GM18858 (cell line): ENCODE data around the gene DENND2C.

Experiments used
- ATAC-seq: cut with Tn5 transposase; IDR thresholded peaks from one replicate; pipeline ENCODE4 v1.9.1; 2021; ENCODE audit not compliant: unreplicated experiment

Gene DENND2C, protein sequence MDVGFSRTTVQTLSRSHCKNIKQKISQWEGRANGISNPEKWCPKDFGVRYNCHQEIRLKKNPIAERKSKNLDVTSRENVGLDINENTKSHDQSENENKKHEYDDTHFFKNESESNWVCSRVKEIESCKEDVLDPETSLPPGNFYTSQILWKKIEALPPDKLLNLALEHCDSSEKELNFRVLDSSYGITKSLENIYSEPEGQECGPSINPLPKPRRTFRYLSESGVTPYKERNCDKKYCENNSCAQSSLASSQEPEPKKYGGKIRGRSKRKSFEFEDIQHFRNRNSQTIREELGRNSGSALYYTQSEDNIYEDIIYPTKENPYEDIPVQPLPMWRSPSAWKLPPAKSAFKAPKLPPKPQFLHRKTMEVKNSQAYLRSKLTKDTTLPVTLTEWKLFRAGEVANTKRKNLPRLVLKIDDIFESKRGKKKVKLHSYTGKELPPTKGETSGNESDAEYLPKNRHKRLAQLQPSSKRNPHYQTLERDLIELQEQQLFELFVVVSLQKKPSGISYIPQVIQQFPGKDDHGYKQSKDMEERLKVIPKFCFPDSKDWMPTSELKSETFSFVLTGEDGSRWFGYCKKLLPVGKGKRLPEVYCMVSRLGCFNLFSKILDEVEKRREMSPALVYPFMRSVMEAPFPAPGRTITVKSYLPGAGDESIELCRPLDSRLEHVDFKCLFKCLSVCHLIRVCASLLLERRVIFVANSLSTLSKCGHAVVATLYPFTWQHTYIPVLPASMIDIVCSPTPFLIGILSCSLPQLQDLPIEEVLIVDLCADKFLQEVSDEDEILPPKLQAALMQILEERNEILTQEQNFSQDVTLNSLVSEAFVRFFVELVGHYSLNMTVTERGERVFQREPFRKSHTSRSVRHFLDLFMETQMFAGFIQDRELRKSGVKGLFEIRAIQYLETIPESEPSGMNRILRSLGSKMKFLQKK

DNA sequence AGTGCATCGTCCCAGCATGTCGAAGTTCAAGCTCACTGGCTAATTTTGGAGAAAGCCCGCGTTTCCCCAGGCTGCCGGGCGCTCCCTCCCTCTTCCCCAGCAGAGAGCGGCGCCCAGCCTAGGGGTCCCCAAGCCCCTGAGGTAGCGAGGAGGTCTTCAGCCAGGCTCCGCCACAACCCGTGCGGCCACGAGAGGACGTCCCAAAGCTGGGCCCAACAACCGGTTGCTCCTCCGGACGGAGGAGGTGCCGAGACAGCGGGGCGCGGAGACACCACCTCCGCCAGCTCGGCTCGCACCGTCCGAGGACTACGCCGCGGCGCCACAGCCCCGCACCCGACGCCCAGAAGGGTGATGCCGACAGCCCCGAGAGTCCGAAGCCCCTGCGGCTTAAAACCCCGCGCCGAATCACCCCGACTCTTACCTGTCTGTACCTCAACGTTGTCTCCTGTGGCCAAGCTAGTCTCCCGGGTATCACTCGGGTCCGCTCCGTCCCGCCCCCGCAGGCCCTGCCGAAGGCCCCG, at the start of gene DENND2C:
Gene DENND2C, minus strand, starts transcription at position 488 of the 521 bp plus-strand sequence. CDS start 44,065 bp downstream, outside the sequence.
- ATAC-seq, result peak; percentile 29

DNA sequence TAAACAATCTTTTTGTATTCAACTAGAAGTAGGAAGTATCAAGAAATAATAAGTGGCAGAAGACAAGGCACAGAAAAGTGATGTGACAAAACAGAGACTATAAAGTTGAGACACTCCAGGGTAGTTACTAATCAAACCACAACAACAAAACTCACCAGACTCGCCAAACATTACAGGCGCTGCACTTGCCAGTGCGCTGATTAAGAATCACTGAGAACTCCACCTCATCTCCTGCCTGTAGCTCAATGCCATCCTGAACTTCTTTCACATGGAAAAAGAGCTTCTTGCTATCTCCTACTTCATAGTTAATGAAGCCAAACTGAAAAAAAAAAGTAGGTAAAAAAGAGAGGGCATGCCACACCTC, 49.6 kb upstream of the DENND2C start:
- no peak for ATAC-seq

DNA sequence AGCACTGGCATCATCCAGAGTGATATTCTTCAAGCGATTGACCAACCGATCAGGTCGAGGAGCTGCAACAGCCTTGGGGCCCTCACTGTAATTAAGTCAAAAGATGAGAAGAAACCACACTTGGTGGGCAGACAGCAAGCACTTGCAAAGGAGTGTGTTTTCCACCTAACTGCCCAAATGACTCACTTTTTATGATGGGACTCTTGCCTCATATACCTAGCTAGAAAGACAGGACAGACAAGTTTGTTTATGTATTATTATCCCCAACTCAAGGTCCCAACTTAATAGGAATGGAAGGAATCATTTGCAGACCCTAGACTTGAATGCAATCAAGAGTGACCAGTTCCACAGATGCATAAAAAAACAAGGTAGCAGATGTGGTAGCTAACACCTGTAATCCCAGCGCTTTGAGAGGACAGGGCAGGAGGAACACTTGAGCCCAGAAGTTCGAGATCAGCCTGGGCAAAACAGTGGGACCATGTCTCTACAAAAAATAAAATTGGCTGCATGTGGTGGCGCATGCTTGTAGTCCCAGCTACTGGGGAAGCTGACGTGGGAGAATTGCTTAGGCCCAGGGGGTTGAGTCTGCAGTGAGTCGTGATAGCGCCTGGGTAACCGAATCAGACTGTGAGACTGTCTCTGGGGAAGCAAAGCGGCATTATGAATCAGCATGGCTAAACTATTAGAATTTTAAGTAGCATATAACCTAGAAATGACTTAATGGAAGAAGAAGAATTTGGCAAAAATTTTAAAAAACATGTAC, 49.0 kb upstream of the DENND2C start:
- ATAC-seq, result no peak

DNA sequence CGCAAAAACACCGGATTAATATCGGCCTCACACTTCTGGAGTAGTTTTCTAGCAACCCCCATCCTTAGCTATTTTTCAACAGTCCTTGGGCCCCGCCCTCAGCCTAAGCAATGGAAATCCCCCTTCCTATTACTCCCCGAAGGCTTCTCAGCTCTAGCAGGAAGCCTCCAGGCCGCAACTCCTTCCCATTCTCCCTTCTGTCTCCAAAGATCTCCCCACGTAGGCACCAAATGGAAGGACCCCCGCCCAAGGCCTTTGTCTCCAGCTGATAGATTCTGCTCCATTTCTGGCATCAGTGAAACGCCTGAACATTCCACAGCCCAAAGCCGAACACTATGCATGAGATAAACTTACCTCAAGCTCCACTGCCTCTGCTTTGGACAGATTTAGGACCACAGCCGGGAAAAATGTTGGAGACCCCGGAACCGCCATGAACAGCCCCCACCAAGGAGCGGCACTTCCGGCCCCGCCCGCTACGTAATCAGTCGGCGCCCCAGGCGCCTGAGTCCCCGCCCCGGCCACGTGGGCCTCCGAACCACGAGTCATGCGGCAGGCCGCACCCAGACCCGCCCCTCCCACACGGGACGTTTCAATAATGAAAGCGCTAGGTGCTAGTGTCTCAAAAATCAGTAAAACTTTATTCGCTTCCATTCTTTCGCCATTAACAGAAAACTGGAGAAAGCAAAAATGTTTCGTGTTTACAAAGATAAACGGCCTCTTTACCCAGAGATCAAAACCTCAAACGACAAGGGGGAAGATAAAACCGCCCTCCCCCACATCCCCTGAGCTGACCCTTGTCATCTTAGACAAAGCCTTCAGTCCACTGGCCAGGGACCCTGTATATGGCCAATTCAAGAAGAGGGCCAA, 46.7 kb upstream of the DENND2C start, which contains the start of gene NRAS:
Gene NRAS, minus strand, starts transcription at position 468 of the 867 bp plus-strand sequence. CDS start 611 bp downstream, outside the sequence.
- peak; percentile 93 for ATAC-seq

DNA sequence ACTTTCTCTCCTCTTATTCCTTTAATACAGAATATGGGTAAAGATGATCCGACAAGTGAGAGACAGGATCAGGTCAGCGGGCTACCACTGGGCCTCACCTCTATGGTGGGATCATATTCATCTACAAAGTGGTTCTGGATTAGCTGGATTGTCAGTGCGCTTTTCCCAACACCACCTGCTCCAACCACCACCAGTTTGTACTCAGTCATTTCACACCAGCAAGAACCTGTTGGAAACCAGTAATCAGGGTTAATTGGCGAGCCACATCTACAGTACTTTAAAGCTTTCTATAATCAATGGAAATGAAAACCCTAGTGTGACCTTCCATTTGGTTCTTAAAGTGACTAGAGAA, 46.1 kb upstream of the DENND2C start:
- no peak for ATAC-seq

DNA sequence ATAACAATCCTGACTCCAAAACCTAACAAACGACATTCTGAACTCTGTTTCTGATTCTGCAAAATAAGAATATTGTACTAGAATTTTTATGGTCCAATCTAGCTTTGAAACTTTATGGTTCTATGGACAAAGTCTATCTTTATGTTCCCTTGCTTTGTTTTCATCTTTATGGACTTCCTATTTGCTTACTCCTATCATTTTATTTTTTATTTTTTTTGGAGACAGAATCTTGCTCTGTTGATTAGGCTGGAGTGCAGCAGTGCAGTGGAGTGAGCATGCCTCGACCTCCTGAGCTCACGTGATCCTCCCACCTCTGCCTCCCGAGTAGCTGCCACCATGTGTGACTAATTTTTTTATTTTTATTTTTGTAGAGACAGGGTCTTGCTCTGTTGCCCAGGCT, 43.1 kb upstream of the DENND2C start:
- no peak for ATAC-seq

DNA sequence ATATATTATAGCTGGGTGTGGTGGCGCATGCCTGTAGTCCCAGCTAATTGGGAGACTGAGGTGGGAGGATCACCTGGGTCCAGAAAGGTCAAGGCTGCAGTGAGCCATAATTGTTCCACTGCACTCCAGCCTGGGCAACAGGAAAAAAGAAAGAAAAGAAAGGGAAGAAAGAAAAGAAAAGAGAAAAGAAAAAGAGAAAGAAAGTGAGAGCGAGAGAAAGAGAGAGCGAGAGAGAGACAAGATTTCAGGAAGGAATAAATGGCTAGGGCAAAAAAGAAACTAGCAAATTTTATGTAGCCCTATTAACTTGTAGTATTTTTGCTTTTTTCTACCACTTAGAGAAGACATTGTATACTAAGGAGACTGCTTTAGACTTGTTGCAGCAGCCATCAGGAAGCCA, 40.5 kb upstream of the DENND2C start:
- ATAC-seq, result no peak

DNA sequence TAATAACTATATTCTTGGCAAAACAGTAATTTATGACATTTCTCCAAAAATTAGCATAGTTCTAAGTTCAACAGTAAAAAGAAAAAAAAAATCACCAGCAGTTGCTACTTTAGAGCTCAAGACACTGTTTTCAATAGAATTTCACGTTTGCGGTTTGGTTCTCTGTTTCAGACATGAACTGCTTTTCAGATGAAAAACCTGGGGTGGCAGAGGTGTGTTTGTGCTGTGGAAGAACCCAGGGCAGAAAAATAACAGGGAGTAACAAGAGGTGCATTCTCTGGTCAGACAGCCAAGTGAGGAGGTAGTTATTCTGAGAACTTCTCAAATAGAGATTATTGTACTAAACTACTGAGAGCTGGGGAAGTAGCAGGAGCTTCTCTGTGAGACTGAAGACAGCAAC, 37.8 kb upstream of the DENND2C start:
- ATAC-seq, result no peak

DNA sequence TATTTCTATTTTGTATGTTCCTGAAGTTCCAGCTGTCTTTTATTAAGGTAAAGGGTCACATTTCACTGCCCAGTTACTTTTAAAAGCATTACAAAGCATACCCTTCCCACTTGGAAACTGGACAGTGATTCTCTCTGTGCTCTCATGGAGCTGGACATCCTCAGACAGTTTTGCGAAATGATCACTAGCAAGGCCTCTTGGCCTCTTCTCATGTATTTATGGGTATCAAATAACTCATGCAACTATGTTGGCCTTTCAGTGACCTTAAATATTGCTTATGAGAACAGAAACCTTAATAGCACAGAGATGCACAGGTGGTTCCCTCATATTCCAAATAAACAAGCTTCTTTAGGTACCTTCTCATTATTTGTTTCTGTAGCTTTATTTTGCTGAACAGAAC, 33.4 kb upstream of the DENND2C start:
- ATAC-seq, result no peak

DNA sequence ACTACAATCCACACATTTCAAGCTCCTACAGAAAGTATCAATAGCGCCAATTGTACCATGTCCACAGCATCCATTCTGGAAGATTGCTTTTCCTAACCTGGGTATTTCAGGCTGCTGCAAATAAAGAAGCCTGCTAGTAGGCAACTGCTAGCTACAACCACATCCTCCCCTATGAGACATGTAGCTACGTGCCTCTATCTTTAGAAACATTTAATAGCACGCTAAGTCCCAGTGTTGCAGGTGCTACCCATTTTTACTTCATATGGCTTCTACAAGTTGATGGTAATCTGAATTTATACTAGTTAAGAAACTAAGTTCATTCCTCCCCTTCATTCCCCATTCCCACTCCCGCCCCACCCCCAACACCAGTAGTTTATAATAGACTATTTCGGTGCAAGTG, 32.9 kb upstream of the DENND2C start:
- ATAC-seq, result no peak

DNA sequence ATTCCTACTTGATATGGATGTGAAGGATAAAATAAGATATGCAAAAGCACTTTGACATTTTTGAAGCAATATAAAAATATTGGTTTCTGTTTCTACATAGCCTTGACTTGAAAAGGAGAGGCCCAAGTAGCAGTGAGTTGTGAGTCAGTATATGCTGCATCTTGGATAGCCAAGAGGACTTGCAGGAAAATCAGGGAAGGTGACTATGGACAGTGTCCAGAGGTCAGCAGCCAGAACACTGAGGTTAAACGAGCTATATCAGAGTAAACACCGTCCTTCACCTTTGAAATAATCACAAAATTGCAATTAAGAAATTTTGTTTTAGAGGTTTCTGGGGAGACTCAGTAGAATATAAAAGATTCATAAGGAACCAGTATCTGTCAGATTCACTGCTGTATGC, 32.1 kb upstream of the DENND2C start:
- no peak for ATAC-seq

DNA sequence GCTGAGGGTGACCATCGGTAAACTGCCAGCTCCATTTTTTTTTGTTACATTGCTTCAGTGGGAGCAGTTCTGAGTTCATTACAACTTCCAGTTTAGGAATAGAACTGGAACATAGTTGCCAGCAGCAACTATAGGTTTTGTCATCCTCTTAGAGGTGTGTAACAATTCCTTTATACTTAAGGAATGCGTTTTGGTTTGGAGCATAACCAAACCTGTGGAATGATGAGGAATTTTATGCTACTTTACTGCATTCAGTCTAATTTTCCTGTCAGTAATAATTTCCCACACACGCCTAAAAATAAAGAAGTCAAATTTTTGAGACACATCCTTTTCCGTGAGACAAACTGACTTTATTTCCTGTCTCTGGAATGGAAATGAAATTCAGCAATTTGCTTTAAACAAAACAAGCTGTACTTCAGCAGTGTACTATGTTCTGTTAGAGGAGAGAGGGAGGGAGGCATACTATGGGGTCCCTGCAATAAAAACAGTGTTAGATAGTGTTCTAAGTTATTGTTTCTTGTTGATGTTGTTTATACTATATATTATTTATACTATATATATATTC, 30.3 kb upstream of the DENND2C start:
- no peak for ATAC-seq

DNA sequence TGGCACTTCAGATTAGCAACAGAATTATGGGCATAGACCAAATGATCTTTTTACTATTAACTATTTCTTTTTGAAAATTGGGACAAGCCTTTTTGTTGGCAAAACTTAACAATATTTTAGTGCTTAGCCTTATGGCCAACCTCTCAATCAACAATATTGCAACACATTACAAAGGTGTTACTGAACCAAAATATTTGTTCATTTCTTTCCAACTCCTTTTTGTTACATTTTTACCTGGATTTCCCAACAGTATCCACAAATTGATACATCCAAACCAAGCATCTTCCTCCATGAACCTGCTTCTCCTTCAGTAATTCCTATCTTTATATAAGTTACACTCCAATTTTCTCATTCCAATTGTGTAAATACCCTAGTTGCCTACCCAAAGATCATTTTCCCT, 27.0 kb upstream of the DENND2C start:
- no peak for ATAC-seq

DNA sequence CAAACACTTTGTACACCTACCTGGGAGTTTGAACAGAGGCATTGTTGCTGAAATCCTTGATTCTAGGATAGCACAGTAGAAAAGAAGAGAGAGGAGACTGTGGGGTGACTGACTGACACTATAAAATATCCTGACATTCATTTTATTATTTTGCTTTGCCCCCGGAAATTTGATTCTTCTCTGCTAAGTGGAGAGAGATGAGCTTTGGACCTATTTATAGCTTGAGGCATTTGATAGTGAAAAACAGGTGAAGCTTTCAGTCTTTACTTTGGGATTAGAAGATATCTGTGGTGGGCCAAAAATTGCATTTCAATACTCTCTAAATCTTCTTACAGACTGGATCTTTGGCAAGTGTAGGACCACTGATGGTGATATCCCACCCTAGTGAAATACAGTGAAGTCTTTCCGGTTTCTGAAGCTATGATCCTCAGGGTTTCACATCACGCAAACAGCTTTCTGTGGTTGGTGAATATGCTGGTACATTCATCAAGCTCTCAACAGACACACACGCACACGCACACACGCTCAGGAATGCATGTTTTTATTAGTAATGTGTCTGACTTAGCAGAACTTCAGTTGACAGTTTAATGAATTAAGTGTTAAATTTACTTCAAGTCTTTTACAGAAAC, 25.7 kb upstream of the DENND2C start, which contains the start of gene AMPD1:
Gene AMPD1, minus strand, starts transcription at position 117 of the 629 bp plus-strand sequence. Its CDS starts 75 bp downstream, at position 42.
- ATAC-seq, result no peak

DNA sequence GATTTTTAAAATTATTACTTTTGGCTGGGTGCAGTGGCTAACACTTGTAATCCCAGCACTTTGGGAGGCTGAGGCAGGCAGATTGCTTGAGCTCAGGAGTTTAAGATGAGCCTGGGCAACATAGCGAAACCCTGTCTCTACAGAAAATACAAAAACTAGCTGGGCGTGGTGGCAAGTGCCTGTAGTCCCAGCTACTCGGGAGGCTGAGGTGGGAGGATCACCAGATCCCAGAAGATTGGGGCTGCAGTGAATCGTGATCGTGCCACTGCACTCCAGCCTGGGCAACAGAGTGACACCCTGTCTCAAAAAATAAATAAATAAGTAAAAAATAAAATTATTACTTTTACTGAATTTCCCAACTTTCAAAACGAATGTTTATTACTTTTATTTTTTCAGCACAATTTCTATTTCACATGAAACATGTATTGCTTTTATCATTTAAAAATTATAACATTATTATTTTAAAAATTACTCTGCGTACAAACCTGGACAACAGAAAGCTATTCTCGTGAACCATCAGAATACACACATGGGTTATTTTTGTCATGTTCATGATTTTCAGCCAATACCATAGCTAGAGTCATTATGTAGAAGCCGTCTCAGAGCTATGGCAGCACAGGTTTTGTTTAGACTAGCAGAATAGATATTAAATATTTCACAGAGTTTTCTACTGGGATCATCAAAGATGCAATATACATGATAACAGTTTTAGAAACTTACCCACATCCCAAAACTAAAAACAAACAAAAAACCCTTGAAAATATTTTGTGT, 24.9 kb upstream of the DENND2C start:
- no peak for ATAC-seq

DNA sequence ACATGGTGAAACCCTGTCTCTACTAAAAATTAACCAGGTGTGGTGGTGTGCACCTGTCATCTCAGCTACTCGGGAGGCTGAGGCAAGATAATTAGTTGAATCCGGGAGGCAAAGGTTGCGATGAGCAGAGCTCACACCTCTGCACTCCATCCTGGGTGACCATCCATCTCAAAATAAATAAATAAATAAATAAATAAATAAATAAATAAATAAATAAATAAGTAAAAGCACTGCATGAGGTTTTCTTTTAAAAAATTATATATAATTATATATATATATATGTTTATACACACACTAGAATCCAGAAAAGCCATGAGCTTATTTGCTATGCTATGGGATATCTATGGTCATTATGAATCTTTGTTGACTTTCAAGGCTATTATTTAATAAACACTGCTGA, 23.1 kb upstream of the DENND2C start:
- ATAC-seq, result no peak

DNA sequence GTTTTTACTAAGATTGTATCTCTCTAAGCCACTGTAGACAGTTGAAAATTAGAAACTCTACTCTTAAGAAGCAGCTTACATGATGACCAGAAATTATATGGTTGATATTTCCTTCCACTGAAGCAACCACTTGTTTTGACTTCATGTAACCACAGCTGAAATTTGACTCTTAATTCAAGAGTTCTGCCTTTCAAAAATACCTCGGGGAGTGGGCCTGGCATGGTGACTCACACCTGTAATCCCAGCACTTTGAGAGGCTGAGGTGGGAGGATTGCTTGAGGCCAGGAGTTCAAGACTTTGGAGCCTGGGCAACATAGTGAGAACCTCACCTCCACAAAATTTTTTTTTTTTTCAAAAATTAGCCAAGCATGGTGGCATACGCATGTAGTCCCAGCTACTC, 21.2 kb upstream of the DENND2C start:
- ATAC-seq, result no peak

DNA sequence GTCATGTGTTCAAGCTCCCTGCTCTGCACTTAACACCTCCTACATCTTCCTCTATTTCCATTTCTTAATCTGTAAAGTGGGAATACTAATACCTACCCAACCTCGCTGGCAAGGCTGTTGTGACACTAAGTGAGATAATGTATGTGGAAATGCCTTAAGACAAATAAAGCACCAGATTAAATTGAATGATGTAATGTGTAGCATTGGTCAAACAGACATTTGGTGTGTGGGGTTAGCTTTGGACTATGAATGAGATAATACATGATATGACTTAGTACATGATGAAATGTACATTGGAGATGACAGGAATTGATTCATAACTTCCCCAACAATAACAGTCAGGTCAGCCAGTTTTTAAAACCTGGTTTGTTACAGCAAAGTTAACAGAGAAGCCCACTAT, 20.3 kb upstream of the DENND2C start:
- no peak for ATAC-seq
